Femur (tissue), 1 donor: Measurements from ENCODE around the gene EVA1C.
"Not testable (repeated sequence)": the region's sequence is repeated elsewhere in the genome, so short reads cannot be mapped to it uniquely, and the experiment has no call there.

Source experiments
- DNase-seq: peaks from one replicate; pipeline ENCODE4 v3.0.0-alpha.2; 2017

The EVA1C gene, protein sequence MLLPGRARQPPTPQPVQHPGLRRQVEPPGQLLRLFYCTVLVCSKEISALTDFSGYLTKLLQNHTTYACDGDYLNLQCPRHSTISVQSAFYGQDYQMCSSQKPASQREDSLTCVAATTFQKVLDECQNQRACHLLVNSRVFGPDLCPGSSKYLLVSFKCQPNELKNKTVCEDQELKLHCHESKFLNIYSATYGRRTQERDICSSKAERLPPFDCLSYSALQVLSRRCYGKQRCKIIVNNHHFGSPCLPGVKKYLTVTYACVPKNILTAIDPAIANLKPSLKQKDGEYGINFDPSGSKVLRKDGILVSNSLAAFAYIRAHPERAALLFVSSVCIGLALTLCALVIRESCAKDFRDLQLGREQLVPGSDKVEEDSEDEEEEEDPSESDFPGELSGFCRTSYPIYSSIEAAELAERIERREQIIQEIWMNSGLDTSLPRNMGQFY

DNA sequence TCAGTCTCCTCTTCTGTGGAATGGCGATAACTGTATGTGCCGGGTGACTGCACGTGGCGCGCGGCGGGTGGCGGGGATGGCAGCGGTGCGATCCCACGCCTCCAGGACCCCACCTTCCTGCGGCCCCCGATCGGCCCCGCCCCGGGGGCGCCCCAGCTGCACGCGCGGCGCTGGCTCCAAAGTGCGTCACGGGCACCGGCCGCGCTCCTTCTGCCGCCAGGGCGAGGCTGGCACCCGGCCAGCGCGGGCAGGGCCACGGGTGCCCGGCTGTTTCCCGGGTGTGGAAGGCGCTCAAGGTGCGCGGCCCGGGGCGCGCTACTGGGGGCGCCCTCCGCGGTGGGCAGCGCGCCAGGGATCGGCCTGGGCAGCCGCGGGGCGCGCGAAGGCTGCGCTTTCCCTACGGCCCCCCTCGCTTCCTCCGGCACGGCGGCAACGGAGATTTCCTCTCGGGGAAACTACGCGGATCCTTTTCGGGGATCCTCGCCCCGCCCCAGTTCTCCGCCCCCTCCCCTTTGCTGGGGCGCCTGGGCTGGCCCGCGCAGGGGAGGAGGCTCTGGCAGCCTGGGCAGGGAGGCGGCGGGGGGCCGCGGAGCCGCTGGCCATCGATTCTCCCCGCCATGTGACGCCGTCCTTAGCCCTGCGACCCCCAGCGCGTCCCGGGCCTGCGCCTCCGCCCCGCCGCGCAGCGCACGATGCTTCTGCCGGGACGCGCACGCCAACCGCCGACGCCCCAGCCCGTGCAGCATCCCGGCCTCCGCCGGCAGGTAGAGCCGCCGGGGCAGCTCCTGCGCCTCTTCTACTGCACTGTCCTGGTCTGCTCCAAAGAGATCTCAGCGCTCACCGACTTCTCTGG, at the start of gene EVA1C:
Gene EVA1C, plus strand, starts transcription at position 545 of the 853 bp plus-strand sequence. Its CDS starts 148 bp downstream, at position 693.
- DNase-seq = peak; percentile 44

DNA sequence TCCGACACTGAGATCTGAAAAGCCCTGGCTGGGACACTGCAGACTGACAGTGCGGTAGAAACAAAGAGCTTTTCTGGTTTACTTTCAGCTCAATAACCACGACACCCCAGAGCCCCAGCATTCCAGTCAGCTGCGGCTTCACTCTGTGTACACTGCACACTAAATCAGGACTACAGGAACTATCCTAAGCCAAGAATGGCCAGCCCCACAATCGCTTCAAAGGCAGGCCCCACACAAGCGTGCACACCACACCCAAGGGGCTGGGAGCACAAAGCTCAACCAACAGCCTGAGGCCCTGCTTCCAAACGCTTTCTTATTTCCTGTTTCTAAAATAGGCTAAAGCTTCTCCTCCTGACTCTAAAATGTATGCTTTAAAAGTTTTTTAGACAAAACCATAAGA, 48.1 kb upstream of the EVA1C start:
- peak; percentile 73 for DNase-seq

DNA sequence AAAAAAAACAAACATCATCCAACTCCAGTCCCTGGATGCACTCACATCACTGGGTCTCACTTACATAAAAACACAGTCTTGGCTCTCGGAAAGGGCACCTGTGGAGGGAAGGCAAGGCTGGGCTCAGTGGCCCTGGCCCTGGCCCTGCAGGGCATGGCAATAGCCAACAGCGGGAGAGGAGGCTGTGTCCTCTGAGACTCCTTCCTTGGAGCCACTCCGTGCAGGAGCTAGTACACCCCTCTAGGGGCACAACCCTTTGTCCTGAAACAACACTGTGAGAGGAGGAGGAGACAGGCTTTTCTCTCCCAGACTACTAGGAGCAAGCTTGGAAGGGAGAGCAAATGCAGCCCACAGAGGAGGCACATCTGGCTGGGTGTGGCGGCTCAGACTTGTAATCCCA, 47.7 kb upstream of the EVA1C start:
- no peak for DNase-seq

DNA sequence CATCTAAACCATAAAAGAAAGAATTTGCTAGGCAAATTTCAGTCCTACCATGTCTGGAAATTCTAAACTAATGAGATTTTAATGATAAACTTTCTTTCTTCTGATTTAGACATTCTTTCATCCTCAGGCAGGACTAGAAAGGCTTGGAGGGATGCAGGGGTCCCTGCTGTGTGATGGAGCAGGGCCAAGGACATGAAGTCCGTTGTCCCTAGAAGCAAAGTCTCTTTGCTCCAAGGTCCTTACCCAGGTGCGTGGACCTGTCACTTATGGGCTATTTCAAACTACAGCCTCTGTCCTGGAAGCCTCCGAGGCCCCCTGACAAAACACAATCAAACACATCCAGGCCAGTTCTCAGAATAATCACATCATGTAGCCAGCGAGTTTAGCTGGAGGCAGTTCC, 46.3 kb upstream of the EVA1C start:
- no peak for DNase-seq

DNA sequence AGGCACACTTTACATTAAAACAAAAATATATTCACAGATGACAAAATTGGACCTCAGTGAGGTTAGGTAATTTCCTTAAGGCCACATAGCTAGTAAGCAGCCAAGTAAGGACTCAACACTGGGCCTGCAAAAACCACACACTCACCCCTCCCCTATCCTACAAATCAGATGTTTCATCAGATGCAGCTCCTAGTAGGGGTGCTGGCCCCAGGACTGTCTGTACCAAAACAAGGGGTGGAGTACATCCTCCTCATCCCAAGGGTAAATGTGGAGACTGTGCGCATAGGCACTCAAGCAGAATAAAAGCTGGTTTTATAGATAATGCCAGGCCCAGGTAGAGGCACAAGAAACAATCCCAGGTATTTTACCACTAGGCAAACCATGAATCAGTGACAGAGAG, 45.3 kb upstream of the EVA1C start:
- DNase-seq = no peak

DNA sequence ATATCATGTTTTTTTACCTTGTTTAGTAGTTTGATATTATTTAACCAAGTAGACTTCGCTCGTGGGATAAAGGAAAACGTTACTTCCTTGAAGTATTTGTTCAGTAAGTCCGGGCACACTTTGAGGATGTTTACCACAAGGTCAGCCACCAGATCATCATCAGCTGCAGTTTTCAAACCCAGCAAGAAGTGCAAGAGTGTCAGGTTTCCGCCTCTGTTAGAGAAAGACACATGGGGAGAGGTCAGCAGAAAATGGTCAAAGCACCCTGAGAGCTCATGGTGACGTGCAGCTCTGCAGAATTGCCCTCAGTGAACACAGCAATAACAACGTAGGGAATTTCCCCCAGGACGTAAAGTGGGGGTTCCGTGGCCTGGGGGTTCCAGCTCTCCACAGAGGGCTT, 44.1 kb upstream of the EVA1C start:
- no peak for DNase-seq

DNA sequence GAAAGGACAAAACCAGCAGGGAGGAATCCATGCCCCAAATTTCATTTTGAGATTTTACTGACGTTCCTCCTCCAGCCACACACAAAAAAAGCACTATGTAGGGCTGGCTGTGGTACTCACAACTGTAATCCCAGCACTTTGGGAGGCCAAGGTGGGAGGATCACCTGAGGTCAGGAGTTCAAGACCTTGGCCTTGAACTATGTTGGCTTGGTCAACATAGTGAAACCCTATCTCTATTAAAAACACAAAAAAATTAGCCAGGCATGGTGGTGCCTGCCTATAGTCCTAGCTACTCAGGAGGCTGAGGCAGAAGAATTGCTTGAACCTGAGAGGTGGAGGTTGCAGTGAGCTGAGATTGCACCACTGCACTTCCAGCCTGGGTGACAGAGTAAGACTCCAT, 43.5 kb upstream of the EVA1C start:
- not testable (repeated sequence) for DNase-seq

DNA sequence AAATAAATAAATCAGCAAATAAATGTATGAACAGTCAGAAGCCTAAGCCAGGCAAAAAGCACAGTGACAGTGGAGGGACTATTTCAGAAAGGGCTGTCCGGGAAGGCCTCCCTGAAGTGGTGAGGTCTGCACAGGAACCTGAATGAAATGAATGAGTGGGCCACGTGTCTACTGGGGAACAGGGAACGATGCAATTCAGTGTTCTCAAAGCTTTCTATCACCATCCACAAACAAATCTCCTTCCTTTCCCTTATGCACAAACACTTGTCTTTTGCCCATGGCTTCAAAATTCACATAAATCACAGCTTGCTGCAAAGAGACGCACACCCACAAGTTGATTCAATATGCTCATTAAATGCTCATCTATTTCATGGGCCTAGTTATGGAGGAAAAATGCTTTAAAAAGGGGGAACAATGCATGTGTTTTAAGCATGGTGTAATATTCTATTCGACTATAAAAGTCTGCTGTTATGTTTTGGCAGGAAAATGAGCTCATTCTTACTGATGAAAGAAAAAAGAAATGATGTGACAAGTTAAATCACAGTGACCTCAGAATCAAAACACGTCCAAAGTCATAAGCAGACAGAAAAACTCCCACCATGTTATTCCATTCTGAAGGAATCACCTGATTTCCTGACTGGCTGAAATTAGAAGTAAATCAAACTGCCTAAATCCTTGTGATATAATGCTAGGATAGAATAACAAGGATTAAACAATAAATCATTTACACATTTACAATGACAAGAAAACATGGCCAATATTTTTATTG, 41.3 kb upstream of the EVA1C start:
- DNase-seq = no peak

DNA sequence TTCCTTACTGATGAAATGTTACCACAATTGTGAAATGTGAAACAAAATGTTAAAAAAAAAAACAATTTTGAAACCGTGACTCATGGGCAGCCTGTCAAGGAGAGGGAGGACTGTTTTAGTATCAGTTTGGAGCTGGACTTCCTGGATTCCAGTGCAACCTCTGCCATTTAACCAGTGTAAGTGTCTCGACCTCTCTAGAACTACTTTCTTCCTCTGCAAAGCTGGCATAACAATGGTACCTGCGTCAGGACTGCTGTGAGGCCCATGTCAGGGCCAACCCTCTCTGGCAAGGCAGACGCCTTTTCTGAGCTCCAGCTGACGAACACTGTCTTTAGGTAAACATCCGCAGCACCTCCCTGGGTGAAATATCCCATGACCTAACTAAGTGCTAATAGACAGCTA, 40.6 kb upstream of the EVA1C start:
- DNase-seq = no peak

DNA sequence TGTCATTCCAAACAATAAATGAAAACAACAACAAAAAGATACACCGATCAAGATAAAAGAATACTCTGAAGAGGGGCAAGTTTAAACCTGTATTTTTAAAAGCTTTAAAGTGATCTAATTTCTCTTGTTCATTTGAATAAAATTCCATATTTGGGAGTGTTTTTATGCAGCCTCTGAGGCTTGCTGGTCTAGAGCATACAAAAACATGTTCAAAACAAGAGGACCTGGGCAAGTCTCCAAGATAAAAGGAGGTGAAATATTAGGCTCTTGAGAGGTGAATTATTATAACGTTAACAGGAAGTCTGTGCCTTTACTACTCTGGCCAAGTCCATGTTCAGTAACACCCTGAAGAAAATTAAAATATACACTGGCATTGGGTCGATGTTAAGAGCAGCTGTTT, 39.8 kb upstream of the EVA1C start:
- DNase-seq = no peak

DNA sequence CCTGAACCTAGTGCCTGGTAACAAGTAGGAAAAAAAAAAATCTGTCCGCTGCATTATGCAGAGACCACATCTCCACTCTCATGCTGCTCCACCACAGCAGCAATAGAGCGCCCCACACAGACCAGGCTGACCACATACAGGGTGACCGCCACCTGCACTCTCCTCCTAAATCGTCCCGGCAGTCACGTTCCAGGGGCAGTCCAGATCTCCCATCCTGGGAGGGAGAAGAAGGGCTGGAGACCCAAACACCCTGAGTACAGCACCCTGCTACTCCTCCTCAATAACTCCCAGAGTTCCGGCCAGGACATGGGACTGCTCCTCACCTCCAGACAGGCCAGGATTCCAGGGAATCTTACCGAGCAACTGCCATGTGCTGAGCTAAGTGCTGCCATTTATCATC, 35.0 kb upstream of the EVA1C start:
- DNase-seq = no peak

DNA sequence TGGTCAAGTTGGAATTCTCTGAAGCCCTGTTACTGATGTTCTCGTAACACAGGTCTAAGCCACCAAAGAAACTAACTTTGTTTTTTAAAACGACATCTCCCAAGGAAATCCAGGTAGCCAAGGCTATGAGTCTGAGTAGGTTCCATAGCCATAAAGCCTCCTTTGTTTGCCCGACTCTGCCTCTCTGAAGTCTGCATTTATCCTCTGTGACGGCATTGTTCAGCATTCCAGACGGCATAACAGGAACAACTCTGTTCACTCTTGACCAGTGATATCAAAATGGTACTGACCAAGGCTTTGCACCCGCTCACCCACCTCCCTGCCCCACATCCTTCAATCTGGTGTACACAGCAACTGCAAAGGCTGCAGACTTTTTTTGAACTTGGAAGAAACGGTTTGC, 34.5 kb upstream of the EVA1C start:
- DNase-seq = no peak

DNA sequence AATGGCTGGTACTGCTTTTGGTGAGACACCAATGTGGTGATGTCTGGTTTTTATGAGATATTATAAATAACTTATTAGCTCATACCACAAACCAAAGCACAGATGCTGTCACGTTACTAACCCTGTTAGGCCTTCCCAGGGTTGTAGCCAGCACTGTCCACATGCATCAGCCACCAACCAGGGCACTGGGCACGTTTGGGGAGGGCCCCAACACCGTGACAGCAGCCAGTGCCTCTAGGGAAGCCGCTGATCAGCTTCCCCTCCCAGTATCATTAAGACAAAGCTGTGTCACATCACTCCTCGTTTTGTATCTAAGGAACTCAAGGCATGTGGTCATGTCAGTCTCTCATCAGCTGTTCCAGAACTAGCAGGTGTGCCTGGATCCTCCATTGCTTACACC, 33.5 kb upstream of the EVA1C start:
- peak; percentile 56 for DNase-seq

DNA sequence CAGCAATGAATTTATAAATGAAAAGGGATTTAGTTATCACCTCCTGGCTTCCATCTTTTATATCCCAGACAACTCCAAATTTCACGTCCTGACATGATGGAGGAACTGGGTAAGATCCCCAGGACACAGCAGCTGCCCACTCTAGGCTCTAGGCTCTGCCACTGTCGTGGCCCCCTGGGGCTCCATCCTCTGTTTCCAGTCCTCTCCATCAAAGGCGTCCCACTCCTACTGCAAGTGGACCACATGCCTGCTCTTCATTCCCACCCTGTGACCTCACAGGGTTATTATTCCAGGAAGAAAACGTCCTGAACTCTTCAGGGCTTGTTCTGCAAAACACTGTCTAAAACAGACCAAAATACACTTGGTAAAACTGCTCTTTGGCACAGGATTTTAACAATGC, 31.6 kb upstream of the EVA1C start:
- DNase-seq = no peak

DNA sequence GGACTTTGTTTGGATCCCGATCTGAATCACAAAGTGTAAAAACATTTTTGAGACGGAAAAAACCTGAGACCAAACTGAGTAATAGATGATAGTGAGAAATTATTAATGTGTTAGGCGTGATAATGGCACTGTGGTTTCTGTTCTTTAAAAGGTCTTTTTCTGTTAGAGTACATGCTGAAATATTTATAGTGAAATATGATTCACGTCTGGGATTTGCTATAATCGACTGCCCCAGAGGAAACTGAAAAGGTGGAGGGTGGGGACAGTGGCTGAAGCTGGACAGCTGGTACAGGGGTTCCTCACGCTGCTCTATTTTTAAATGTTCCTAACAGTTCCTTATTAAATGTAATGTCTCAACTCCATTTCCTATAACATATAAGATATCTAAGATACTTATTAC, 30.9 kb upstream of the EVA1C start:
- no peak for DNase-seq

DNA sequence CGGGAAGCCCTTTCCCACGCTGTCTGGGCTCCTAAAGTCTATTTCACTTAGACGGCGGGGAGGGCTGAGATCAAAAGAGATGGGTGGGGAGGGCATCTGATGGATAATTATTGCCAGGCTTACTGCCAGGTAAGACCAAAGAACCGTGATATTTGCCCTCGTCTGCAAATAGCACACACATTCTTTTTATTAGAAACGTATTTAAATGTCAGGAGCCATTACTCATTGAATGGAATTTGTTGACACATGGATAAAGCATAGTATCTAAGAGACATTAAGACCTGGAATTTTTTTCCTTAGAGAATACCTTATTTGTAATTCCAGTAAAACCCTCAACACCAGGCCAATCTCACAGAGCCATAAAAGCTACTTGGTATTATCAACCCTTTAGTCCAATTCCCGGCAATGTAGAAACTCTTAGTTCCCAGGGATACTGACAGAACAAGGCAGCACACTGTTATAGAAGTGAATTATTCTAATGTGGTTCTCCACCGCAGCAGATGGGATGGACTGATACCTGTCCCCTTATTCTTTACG, 30.3 kb upstream of the EVA1C start:
- DNase-seq = no peak

DNA sequence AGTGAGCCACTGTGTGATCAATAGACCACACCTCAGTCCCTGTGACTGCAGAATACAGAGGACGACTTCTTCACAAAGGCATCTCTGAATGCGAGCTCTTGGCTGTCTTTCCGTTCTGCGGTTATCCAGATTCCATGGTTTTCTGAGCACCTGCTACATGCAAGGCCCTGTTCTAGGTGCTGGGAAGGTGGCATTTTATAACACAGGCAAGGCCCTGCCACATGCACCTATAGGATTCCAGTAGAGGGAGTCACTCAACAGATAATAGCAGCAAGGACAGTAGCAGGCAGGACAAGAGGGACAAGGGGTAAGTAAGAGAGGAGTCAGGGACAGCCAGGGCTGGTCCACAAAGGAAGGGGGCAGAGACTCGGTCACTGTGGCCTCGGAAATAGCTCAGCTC, 28.7 kb upstream of the EVA1C start:
- no peak for DNase-seq

DNA sequence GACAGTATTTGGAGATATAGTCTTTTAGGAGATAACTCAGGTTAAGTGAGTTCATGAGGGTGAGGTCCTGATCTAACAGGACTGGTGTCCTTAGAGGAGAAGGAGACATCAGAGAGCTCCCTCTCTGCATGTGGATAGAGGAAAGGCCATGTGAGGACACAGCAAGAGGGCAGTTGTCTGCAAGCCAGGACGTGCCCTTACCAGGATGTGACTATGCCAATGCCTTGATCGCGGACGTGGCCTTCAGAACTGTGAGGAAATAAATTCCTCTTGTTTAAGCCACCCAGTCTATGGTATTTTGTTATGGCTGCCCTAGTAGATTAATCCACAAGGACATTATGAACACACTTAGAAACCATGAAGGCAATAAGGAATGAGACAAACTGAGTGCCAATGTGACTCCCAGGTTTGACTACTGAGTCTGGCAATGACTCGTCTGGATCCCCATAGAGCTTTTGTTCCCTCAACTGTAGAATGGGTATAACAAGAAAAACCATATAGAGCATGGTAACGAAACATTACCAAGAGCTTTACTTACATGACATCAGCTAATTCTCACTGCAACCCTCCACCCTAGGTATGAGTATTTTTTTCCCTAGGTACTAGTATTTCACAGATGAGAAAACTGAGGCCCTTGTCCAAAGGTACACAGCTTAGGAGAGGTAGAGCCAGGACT, 26.2 kb upstream of the EVA1C start:
- no peak for DNase-seq

DNA sequence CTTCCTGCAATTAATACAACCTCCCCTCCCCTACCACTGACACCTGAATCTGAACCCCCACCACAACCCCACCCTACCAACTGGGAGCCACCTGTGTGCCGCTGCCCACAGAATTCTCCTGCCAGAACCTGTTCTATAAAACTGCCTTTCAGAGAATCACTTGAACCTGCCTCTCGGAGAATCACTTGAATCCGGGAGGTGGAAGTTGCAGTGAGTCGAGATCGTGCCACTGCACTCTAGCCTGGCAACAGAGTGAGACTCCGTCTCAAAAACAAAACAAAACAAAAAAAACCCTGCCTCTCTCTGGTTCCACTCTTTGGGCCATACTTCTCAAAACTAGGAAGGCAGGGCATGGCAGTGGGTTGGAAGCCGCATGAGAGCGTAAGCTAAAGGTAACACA, 25.4 kb upstream of the EVA1C start:
- no peak for DNase-seq

DNA sequence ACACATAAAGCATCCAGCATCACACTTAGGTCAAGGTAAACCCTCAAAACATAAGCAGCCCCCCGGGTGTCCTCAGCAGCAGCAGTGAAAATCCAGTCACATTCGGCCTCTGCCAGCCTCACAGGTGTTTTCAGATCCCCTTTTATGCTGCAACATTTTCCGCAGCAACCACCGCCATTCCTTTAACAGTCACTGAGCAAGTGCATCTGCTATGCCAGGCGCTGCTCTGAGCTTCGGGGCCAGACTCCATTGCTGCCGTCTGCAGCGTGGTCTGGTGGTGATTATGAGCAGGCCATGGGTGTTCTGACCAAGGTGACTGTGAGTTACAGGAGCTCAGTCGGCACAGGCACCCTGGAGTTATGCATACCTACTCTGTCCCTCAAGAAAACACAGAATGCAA, 24.2 kb upstream of the EVA1C start:
- no peak for DNase-seq

DNA sequence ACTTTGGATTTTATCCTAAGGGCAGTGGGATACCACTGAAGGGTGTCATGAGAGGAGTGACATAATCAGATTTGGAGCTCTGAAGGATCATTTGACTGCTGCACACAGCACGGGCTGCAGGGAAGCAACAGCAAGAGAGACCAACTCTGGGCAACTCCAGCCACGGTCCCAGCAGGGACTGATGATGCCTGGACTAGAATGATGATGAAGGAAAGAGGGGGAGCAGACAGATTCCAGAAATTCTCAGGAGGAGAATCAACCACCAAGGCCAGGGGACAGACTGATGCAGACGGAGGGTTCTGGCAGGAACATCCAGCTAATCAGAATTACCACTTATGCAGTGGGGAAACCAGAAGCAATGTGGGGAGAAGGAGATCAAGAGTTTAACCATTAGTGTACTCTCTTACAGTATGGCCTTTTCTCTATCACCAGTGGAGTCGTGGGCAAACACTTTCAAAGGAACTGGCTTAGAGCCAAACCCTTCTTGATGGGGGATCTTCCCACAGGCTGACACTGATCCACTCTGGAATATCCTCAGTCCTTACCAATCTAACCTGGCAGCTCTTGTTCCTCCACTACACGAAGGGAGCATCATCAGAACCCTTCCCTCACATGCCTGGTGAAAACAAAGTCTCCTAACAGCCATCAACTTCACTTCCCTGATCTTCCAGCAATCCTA, 23.0 kb upstream of the EVA1C start:
- no peak for DNase-seq
